ENCODE results near the gene PREX1.

The PREX1 gene

DNA sequence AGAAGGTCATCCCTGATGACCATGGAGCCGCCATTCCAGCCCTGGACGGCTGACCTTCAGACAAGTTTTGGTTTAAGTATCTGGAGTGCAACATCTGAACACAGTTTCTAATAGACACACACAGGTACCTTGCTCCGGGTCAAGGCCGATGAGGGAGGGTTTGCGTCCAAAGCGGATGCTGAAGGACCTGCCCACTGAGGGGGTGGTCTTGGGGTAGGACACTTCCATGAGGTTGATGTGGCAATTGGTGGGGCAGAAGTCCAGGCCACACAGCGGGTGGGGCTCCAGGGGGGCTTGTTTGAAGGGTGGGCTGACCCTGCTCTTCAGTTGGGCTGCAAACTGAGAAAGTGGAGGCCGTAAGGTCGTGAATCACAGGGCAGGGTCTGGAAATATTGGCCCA, 177.9 kb downstream of the PREX1 start:
- DNase-seq (ENCODE audit: low read depth in 1 of 2, low spot score in 1 of 2): no peak
- no peak for TF ChIP-seq JUND (IDR thresholded peaks at IDR 0.05; ENCODE audit: low read depth)
- in situ Hi-C loops (cut with HindIII; ENCODE audit: low pct_unique_long_range_greater_than_20kb, low sequenced_read_pairs): no loop called here

DNA sequence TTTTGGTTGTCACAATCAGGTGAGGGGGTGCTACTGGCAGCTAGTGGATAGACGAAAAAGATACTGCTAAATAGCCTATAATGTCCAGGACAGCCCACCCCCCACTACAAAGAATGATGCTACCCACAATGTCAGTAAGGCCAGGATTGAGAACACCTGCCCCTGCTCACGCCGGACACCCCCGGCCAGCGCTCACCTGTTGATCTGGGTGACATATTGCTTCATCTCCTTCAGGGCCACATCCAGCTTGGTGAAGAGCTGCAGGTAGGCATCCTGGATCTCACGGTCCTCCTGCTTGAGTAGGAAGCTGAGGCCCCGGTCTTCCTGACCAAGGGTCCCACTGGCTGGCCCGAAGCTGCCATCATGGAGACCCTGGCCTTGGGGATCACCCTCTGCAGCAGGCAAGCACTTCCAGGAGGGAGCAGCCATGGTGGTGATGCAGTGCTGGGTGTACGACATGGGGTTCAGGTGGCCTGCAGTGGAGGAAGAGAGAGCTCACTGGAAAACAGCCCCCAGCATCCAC, 178.6 kb downstream of the PREX1 start:
- TF ChIP-seq JUND (IDR thresholded peaks at IDR 0.05; ENCODE audit: low read depth): no peak

DNA sequence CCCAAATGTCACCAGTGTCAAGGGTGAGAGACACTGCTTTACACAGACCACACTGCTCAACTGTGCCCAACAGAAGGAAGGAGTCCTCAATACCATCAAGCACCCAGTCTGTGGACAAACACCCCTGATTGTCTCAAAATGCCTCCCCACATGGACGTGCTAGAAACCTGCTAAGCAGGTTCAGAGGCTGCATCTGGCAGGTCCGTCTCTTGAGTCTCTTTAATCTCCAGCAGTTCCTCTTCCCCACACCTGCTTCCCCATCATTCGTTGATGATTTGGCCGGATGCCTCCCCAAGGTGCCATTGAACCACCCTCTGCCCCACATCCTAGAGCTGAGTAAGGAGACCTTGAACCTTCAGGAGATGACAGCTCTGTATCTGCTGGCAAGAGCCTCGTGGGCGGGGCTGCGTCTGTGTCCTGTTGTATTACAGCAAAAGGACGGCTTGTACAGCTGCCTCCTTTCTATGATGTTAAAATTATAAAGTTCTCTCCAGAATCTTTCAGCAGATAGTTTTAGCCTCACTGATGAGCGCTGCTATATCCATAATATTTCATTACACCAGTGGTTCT, 179.2 kb downstream of the PREX1 start:
- in situ Hi-C loops (cut with HindIII; ENCODE audit: low pct_unique_long_range_greater_than_20kb, low sequenced_read_pairs): no loop called here
- TF ChIP-seq JUND (IDR thresholded peaks at IDR 0.05; ENCODE audit: low read depth): no peak
- peak in 1 of 2 experiments; percentile 53 for DNase-seq (ENCODE audit: low read depth in 1 of 2, low spot score in 1 of 2)

More for the DNA sequence above, 178.6 kb downstream of the PREX1 start:
- in situ Hi-C loops (cut with HindIII; ENCODE audit: low pct_unique_long_range_greater_than_20kb, low sequenced_read_pairs): no loop called here
- DNase-seq (ENCODE audit: low read depth in 1 of 2, low spot score in 1 of 2): no peak

DNA sequence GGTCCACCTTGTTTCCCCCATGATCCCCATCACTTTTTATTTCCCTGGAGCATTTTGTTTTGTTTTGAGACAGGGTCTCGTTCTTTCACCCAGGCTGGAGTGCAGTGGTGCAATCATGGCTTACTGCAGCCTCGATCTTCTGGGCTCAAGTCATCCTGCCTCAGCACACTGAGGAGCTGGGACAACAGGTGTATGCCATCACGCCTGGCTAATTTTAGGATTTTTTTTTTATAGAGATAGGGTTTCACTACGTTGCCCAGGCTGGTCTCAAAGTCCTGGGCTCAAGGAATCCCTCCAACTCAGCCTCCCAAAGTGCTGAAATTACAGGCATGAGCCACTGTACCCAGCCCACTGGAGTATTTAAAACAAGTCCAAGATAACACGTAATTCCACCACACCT, 179.9 kb downstream of the PREX1 start:
- DNase-seq (ENCODE audit: low read depth in 1 of 2, low spot score in 1 of 2): no peak
- in situ Hi-C loops (cut with HindIII; ENCODE audit: low pct_unique_long_range_greater_than_20kb, low sequenced_read_pairs): no loop called here
- no peak for TF ChIP-seq JUND (IDR thresholded peaks at IDR 0.05; ENCODE audit: low read depth)

DNA sequence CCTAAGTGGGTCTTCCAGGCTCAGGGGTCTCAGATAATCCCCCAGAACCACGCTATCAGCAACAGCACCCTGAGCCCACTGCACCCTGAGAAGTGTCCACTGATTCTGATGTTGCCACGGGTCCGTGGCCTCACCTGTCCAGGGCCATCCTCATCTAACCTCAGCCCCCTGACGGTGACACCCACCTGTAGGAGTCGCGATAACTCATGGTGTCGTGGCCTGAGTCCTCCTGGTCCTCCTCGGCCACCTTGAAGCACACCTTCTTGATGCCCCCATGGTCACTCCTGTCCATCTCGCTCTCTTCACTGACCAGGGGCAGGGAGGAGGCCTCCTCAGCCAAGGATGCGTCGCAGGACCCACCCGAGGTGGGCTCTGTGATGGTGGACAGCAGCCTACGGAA, 182.1 kb downstream of the PREX1 start:
- in situ Hi-C loops (cut with HindIII; ENCODE audit: low pct_unique_long_range_greater_than_20kb, low sequenced_read_pairs): no loop called here
- TF ChIP-seq JUND (IDR thresholded peaks at IDR 0.05; ENCODE audit: low read depth): no peak
- no peak for DNase-seq (ENCODE audit: low read depth in 1 of 2, low spot score in 1 of 2)

DNA sequence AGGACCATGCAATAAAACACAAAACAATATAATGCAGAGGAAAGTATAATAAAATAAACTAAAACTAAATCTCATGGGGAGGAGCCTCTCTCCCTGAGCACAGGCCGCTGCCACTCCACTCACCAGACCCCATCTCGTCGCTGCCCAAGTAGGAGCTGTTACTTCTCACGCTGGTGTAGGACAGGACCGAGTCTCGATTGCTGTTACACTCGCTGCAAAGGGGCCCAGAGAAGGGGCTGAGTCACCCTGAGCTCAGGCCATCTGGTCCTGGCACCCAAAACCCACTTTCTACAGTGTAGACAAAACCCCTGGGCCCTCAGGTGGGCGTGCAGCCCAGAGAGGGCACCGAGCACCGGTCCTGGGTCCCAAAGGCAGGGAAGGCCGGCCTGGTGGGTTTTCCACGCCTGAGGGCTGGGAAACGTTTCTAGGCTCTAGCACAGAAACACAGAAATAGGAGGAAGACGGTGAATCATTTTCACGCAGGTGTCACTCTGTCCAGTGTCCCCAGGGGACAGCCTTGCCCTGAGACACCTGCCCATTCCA, 183.4 kb downstream of the PREX1 start:
- TF ChIP-seq JUND (IDR thresholded peaks at IDR 0.05; ENCODE audit: low read depth): no peak
- no peak for DNase-seq (ENCODE audit: low read depth in 1 of 2, low spot score in 1 of 2)
- in situ Hi-C loops (cut with HindIII; ENCODE audit: low pct_unique_long_range_greater_than_20kb, low sequenced_read_pairs): no loop called here

DNA sequence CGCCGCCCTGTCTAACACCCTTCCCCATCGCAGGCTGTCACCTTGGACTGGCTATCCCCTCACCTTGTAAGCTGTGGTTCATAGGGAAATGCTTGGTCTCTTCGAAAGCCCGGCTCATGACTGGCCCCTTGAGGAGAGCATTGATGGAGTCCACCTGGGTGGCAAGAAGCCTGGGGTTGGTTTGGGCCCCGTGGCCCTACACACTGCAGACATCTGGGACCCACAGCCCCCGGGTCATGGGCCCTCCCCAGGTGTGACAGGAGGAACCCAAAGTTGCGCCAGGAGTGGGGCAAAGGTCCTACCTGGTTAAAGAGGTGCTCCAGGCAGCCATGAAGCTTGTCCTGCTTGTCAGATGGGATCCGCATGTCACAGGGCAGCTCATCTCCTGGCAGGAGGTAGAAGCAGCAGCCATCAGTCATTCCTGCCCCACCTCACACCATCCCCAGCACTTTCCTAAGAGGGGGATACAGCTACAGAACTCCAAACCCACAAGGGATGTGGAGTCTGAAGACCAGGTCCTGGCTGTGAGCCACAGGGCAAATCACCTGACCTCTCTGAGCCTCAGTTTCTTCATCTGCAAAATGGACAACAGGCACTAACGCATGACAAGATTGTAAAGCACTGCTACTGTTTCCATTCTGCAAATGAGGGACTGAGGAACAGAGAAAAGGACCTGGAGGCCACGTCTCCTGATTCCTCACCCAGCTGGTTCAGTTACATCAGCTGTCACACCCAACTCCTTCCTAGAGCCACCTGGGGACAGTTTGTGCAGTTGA, 185.5 kb downstream of the PREX1 start:
- DNase-seq (ENCODE audit: low read depth in 1 of 2, low spot score in 1 of 2): no peak
- in situ Hi-C loops (cut with HindIII; ENCODE audit: low pct_unique_long_range_greater_than_20kb, low sequenced_read_pairs): no loop called here
- no peak for TF ChIP-seq JUND (IDR thresholded peaks at IDR 0.05; ENCODE audit: low read depth)

DNA sequence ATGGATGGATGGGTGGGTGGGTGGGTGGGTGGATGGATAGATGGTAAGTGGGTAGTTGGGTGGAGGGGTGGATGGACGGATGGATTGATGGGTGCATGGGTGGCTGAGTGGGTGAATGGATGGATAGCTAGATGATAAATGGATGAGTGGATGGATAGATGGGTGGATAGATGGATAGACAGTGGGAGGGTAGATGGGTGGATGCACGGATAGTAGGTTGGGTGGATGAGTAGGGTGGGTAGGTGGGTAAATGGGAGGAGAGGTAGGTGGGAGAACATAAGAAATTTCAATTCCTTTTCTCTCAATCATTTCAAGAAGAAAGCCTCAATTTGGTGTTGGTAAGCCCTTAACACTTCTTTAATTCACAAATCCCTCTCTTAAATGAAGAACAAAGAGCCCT, 186.9 kb downstream of the PREX1 start:
- in situ Hi-C loops (cut with HindIII; ENCODE audit: low pct_unique_long_range_greater_than_20kb, low sequenced_read_pairs): no loop called here
- TF ChIP-seq JUND (IDR thresholded peaks at IDR 0.05; ENCODE audit: low read depth): no peak
- no peak for DNase-seq (ENCODE audit: low read depth in 1 of 2, low spot score in 1 of 2)

DNA sequence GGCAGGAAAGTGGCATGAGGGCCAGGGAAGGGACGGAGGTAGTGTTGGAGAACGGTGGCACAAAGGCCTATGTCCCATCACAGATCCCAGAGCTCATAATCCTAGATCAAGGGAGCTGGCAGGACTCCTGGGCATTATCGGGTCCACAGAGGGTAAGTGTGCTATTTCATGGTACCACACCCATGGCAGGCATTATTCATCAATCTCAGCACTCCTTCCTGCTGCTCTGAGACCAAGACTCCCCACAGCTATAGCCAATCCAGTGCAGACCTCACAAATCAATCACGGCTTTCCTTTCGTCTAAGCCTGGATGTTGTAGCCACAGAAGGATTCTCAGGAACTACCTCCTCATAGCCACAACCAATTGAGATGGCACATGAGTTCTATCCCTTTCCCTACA, 187.9 kb downstream of the PREX1 start:
- no peak for DNase-seq (ENCODE audit: low read depth in 1 of 2, low spot score in 1 of 2)
- no peak for TF ChIP-seq JUND (IDR thresholded peaks at IDR 0.05; ENCODE audit: low read depth)
- in situ Hi-C loops (cut with HindIII; ENCODE audit: low pct_unique_long_range_greater_than_20kb, low sequenced_read_pairs): no loop called here

DNA sequence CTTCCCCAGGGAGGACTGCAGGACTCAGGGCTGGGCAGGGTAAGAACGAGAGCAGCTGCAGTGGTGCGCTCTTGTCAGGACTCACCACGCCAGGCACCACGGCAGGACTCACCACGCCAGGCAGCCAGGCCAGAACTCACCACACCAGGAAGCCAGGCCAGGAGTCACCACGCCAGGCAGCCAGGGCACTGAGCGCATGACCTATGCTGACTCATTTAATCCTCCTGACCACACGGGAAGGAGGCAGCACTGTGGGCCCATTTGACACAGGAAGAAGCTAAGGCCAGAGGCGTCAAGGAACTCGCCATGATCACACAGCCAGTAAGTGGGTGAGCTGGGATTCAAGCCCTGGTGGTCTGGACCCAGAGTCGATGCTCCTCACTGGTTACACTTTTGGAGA, 189.3 kb downstream of the PREX1 start:
- DNase-seq (ENCODE audit: low read depth in 1 of 2, low spot score in 1 of 2): no peak
- no peak for TF ChIP-seq JUND (IDR thresholded peaks at IDR 0.05; ENCODE audit: low read depth)
- in situ Hi-C loops (cut with HindIII; ENCODE audit: low pct_unique_long_range_greater_than_20kb, low sequenced_read_pairs): no loop called here

DNA sequence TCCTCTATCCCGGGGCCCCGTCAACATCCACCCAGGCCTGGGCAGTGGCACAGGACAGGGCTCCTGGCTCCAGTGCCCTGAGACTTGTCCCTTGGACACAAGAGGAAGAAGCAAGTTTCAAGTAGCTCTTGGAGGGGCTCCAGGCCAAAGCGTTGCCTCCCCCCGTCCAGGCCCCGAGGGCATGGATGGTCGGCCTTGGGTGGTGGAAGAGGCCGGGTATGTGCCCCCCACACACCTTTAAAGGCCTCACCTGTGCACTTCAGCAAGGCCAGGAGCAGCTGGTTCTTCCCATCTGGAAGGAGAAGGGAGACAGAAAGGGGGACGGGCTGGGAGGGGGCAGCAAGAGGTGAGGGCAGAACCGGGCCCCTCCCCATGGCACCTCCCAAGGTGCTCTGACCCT, 190.3 kb downstream of the PREX1 start:
- DNase-seq (ENCODE audit: low read depth in 1 of 2, low spot score in 1 of 2): no peak
- in situ Hi-C loops (cut with HindIII; ENCODE audit: low pct_unique_long_range_greater_than_20kb, low sequenced_read_pairs): no loop called here
- TF ChIP-seq JUND (IDR thresholded peaks at IDR 0.05; ENCODE audit: low read depth): no peak

DNA sequence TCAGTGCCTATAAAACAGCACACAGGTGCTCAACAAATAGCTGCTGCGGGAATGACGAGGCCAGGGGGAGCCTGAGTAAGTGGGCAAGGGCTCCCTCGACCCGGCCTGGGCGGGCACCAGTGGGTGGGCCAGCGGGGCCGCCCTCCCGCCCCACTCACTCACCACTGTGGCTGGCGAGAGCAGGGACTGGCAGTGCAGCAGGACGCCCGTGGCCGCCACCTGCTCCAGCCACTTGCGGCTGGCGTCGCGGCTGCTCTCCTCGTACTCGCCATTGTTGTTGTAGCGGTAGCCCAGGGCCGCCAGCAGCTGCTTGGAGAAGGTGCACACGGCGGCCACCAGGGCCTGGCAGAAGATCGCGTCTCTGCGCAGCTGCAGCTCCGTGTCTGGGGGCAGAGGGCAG, 191.5 kb downstream of the PREX1 start:
- in situ Hi-C loops (cut with HindIII; ENCODE audit: low pct_unique_long_range_greater_than_20kb, low sequenced_read_pairs): no loop called here
- DNase-seq (ENCODE audit: low read depth in 1 of 2, low spot score in 1 of 2): no peak

DNA sequence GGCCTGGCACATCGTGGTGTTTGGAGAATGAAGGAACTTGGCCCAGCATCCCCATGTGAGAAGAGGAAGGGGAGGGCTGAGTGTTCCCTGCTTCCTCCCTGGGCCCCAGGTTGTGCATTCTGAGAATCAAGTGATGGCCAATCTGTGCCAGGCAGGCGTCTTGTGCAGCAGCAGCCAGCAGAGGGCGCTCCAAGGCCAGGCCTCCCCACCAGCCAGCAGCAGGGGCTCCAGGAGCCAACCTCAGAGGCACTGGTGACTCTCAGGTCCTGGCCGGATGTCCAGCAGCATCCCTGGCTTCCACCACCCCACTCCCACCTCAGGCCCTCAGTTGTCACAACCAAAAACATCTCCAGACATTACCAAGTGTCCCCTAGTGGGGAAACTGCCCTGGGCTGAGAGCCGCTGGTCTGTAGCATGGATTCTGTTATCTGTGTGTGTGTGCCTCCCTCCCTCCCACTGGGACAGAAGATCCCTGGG, 192.0 kb downstream of the PREX1 start:
- no peak for TF ChIP-seq JUND (IDR thresholded peaks at IDR 0.05; ENCODE audit: low read depth)
- peak; percentile 65 to 80 for DNase-seq (ENCODE audit: low read depth in 1 of 2, low spot score in 1 of 2)
- in situ Hi-C loops (cut with HindIII; ENCODE audit: low pct_unique_long_range_greater_than_20kb, low sequenced_read_pairs): no loop called here

More for the DNA sequence above, 191.5 kb downstream of the PREX1 start:
- TF ChIP-seq JUND (IDR thresholded peaks at IDR 0.05; ENCODE audit: low read depth): no peak

Measured in T47D (cell line).